Aorta (tissue), 5 donors: ENCODE data around the gene MAP3K5. TPM values are rescaled to one million over a fixed set of nuclear protein-coding genes. Genes with fewer than 3 reads are reported as not detected.

Experiments used
- ATAC-seq: fragments of 200-7000 bp; cut with Tn5 transposase; one replicate; pipeline ENCODE4 v1.9.1; 2022; ENCODE audit warnings: moderate library complexity; ENCODE audit not compliant: low FRiP score
- DNase-seq, 2 donors: peaks; one replicate each; pipeline ENCODE4 v3.0.0-alpha.2; 2020
- H3K27ac ChIP-seq, 2 donors: one replicate each; pipeline ENCODE4 v1.5.1; 2013; ENCODE audit warnings: low read length in 2 of 2, mild to moderate bottlenecking in 2 of 2, moderate library complexity in 2 of 2, control low read depth in 1 of 2, inconsistent platforms in 1 of 2, low read depth in 1 of 2
- H3K27me3 ChIP-seq, 2 donors: one replicate each; pipeline ENCODE4 v1.6.1; 2013; ENCODE audit warnings: control low read depth in 1 of 2, low read length in 1 of 2, mild to moderate bottlenecking in 1 of 2, moderate library complexity in 1 of 2; ENCODE audit not compliant: insufficient read depth in 2 of 2, control insufficient read depth in 1 of 2
- H3K36me3 ChIP-seq, 2 donors: one replicate each; pipeline ENCODE4 v1.6.1; 2013; ENCODE audit warnings: control low read depth in 1 of 2, low read length in 1 of 2, mild to moderate bottlenecking in 1 of 2; ENCODE audit not compliant: insufficient read depth in 2 of 2, control insufficient read depth in 1 of 2
- H3K4me1 ChIP-seq, 2 donors: one replicate each; pipeline ENCODE4 v1.6.1; 2013; ENCODE audit warnings: low read length in 2 of 2, control low read depth in 1 of 2, mild to moderate bottlenecking in 1 of 2, moderate library complexity in 1 of 2; ENCODE audit not compliant: insufficient read depth in 2 of 2, control insufficient read depth in 1 of 2
- H3K4me3 ChIP-seq, 2 donors: one replicate each; pipeline ENCODE4 v1.5.1; 2013; ENCODE audit warnings: low read length in 2 of 2, control low read depth in 1 of 2, mild to moderate bottlenecking in 1 of 2
- H3K9me3 ChIP-seq: one replicate; pipeline ENCODE4 v1.6.1; 2013; ENCODE audit warnings: mild to moderate bottlenecking, low read length; ENCODE audit not compliant: control insufficient read depth
- WGBS, 2 donors: extraction: QIAGEN DNeasy Blood & Tissue Kit; methylation state at CpG; one replicate each; pipeline ENCODE4 v1.1.7; 2013; 5-methylcytosine and 5-hydroxymethylcytosine counted together
- intact Hi-C, 2 donors: fragments of 100-400 bp; cut with DNase I; formaldehyde crosslinking; loops; one replicate each; pipeline versions ENCODE4 v1.14.2 to v1.15.0; 2022
- polyA plus RNA-seq, 2 donors: library from polyadenylated mRNA; stranded (reverse); fragments of 200-250 nt; gene quantifications; one replicate each; pipeline ENCODE4 v1.2.3, GENCODE V29; 2013
- total RNA-seq, 2 donors: library from RNA; stranded (reverse); fragmentation: NEBNext Ultra II Directional; extraction: Animal tissue kit (Norgen Biotek cat#: 25700); gene quantifications; one replicate each; pipeline ENCODE4 v1.2.1, GENCODE V29; 2021
- donor health status: healthy with polysubstance abuse.
- donor health status: Bipolar disorder and iron deficiency.
- donor health status: DM: no; HTN: no; CAD: no.
- donor health status: DM: no; HTN: no; CAD: no.
- donor health status: DM: yes; HTN: yes; CAD: no.

The MAP3K5 gene
- total and polyA plus RNA-seq, 4 donors, result 16.2 to 48.4 (median 35.7) TPM

DNA sequence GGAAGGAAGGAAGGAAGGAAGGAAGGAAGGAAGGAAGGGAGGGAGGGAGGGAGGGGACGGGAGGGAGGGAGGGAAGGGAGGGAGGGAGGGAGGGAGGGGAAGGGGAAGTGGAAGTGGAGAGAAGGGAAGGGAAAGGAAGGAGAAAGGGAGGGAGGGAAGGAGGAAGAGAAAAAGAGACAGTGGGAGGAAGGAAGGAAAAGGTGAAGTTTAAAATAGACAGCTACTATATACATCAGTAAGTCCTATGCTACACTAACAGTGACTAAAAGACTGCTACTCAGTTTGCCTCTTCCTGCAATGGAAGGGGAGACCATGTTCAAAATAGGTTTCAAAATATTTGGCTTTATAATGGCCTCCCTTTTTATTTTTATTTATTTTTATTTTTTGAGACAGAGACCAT is 22.5 kb downstream of the MAP3K5 start:
- no peak overlapping the region for H3K27ac ChIP-seq
- no peak overlapping the region for H3K4me3 ChIP-seq
- H3K36me3 ChIP-seq, result no peaks in the 10 kb centered on the region
- ATAC-seq, result no peak
- no peaks in the 10 kb centered on the region for H3K9me3 ChIP-seq
- no peaks in the 10 kb centered on the region for H3K27me3 ChIP-seq
- DNase-seq, result no peak
- intact Hi-C loops, result no loop called here
- peaks cover 6 to 22% of the 10 kb centered on the region in 2 donors for H3K4me1 ChIP-seq
- WGBS, 2 donors, result no CpG with 5 or more reads among the region's 1 CpG

DNA sequence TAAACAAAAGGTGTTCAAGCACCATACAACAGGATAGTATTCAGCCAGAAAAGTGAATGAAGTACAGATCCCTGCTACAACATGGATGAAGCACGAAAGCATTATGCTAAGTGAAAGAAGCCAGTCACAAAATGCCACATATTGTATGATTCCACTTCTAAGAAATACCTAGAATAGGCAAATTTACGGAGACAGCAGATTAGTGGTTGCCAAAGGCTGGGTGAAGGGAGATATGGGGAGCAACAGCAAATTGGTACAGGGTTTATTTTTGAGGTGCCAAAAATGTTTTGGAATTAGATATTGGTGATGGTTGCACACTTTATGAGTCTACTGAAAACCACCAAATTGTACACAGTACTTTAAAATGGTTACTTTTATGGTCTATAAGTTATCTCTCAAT is 23.2 kb downstream of the MAP3K5 start:
- H3K27ac ChIP-seq, result no peak overlapping the region
- 92 to 96% methylated on average over 2 of the region's 2 CpGs for WGBS, 2 donors
- no peaks in the 10 kb centered on the region for H3K36me3 ChIP-seq
- no peaks in the 10 kb centered on the region for H3K9me3 ChIP-seq
- DNase-seq (no peak), ATAC-seq (no peak)
- intact Hi-C loops, result no loop called here
- no peaks in the 10 kb centered on the region for H3K27me3 ChIP-seq
- H3K4me1 ChIP-seq, result peaks cover 6 to 17% of the 10 kb centered on the region in 2 donors
- H3K4me3 ChIP-seq, result no peak overlapping the region

DNA sequence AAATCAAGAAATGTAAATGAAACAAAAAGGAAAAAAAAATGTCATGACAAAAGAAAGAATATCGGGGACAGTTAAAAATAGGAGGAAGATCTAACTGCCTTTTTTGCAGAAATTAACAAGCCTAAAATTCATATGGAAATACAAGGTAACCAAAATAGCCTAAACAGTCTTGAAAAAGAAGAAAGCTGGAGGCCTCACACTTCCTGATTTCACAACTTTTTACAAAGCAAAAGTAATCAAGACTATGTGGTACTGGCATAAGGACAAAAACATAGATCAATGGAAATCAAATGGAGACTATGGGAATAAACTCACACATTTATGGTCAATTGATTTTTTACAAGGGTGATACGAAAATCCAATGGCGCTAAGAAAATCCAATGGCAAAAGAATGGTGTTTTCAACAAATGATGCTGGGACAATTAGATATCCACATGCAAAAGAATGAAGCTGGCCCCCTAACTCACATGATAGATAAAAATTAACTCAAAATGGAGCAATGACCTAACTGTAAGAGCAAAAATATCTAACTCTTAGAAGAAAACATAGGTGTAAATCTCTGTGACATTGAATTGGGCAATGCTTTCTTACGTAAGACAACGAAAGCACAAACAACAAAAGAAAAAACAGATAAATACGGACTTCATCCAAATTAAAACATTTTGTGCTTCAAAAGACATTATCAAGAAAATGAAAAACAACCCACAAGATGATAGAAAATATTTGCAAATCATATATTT is 24.5 kb downstream of the MAP3K5 start:
- H3K36me3 ChIP-seq, result no peaks in the 10 kb centered on the region
- DNase-seq (no peak), ATAC-seq (no peak)
- peaks cover 7 to 18% of the 10 kb centered on the region in 2 donors for H3K4me1 ChIP-seq
- 88 to 91% methylated on average over 6 of the region's 6 CpGs for WGBS, 2 donors
- intact Hi-C loops, result no loop called here
- no peaks in the 10 kb centered on the region for H3K27me3 ChIP-seq
- H3K9me3 ChIP-seq, result no peaks in the 10 kb centered on the region
- no peak overlapping the region for H3K27ac ChIP-seq
- H3K4me3 ChIP-seq, result no peak overlapping the region

DNA sequence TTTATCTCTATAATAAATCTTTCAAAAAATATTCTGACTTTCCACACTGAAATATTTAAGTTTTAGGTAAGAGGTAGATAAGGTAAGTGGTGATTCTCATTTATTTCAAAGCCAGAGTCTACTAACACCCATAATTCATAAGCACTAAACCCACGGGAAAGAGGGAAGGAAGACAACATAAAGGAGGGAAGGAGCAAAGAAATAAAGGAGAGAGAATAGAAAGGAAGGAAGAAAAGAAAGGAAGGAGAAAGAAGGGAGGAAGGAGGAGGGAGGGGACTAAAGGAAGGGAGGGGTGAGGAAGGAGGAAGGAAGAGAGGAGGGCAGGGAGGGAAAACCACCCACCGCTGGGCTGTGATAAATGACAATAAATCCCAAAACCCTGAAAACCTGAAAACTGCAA is 25.2 kb downstream of the MAP3K5 start:
- no peak overlapping the region for H3K27ac ChIP-seq
- H3K9me3 ChIP-seq, result no peaks in the 10 kb centered on the region
- H3K4me1 ChIP-seq, result peaks cover 9 to 19% of the 10 kb centered on the region in 2 donors
- no peaks in the 10 kb centered on the region for H3K36me3 ChIP-seq
- 72 to 73% methylated on average over 2 of the region's 2 CpGs for WGBS, 2 donors
- no peak overlapping the region for H3K4me3 ChIP-seq
- no peaks in the 10 kb centered on the region for H3K27me3 ChIP-seq
- no peak for ATAC-seq
- intact Hi-C loops, result no loop called here
- no peak for DNase-seq

- no peaks in the 10 kb centered on the region for H3K9me3 ChIP-seq
- H3K4me1 ChIP-seq, result peaks cover 9 to 17% of the 10 kb centered on the region in 2 donors
- 11 to 21% methylated on average over 3 of the region's 3 CpGs for WGBS, 2 donors
- no peak for DNase-seq
- H3K36me3 ChIP-seq, result no peaks in the 10 kb centered on the region
- no peak overlapping the region for H3K4me3 ChIP-seq
- peak overlapping the region in 1 of 2 donors; percentile 36 for H3K27ac ChIP-seq
- intact Hi-C loops, result no loop called here
- no peak for ATAC-seq
- H3K27me3 ChIP-seq, result no peaks in the 10 kb centered on the region
These were observed 26.0 kb downstream of the MAP3K5 start for GRCh38 chr6:136766274-136766673.

- 88 to 90% methylated on average over 3 of the region's 3 CpGs for WGBS, 2 donors
- DNase-seq (no peak), ATAC-seq (no peak)
- intact Hi-C loops, result no loop called here
- no peaks in the 10 kb centered on the region for H3K9me3 ChIP-seq
- H3K27ac ChIP-seq, result no peak overlapping the region
- H3K4me3 ChIP-seq, result no peak overlapping the region
- no peaks in the 10 kb centered on the region for H3K36me3 ChIP-seq
- H3K27me3 ChIP-seq, result no peaks in the 10 kb centered on the region
- peaks cover 12 to 17% of the 10 kb centered on the region in 2 donors for H3K4me1 ChIP-seq
These were observed 27.7 kb downstream of the MAP3K5 start for GRCh38 chr6:136764517-136764993.

DNA sequence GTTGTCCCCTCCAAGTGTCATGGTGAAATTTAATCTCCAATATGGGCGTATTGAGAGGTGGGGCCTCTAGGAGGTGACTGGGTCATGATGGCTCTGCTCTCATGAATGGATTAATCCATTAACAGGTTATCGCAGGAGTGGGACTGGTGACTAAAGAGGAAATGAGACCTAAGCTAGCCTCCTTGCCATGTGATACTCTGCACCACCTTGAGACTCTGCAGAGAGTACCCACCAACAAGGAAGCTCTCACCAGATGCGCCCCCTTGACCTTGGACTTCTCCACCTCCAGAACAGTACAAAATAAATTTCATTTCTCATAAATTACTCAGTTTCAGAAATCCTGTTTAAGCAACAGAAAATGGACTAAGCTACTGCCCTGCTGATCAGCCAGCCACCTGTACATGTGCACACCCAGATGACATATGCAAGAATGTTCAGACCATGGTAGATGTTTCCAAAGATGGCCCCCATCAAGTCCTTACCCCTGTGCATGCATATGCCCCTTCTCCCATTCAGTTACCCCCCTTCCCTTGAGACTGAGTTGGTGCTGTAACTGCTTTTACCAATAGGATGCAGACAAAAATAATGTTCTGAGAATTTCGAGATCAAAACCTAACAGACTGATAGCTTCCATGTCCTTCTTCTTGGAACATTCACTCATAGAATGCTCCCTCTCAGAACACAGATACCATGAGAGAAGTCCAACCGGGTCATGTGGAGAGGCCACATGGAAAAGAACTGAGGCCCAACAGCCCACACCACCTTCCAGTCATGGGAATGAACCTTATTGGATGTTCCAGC is 28.4 kb downstream of the MAP3K5 start:
- ATAC-seq, result no peak
- 91 to 92% methylated on average over 5 of the region's 5 CpGs for WGBS, 2 donors
- no peaks in the 10 kb centered on the region for H3K36me3 ChIP-seq
- no peaks in the 10 kb centered on the region for H3K27me3 ChIP-seq
- no peak for DNase-seq
- intact Hi-C loops, result no loop called here
- H3K9me3 ChIP-seq, result no peaks in the 10 kb centered on the region
- peak overlapping the region in 1 of 2 donors; percentile 61 for H3K27ac ChIP-seq
- no peak overlapping the region for H3K4me3 ChIP-seq
- H3K4me1 ChIP-seq, result peaks cover 12 to 15% of the 10 kb centered on the region in 2 donors

GRCh38 chr6:136763255-136763654 is 29.0 kb downstream of the MAP3K5 start:
- Histone ChIP-seq H3K4me1 (peaks cover 12 to 15% of the 10 kb centered on the region in 2 donors), H3K27me3 (no peaks in the 10 kb centered on the region), H3K9me3 (no peaks in the 10 kb centered on the region), H3K4me3 (no peak overlapping the region), H3K27ac (no peak overlapping the region), H3K36me3 (no peaks in the 10 kb centered on the region)
- DNase-seq (no peak), ATAC-seq (no peak)
- WGBS, 2 donors, result 92 to 100% methylated on average over 1 of the region's 1 CpG
- intact Hi-C loops, result no loop called here
